ENCODE data around the gene R3HCC1L.

The R3HCC1L gene

GRCh38 chr10:98235846-98236245, 101.4 kb downstream of the R3HCC1L start:
- DNase-seq (ENCODE audit: low read depth), result no peak

- DNase-seq (ENCODE audit: low read depth), result no peak
Measured at GRCh38 chr10:98236862-98237261, 102.4 kb downstream of the R3HCC1L start.

- no peak for DNase-seq (ENCODE audit: low read depth)
Measured at GRCh38 chr10:98238391-98238790, 103.9 kb downstream of the R3HCC1L start.

- DNase-seq (ENCODE audit: low read depth), result no peak
Measured at GRCh38 chr10:98240524-98240923, 106.1 kb downstream of the R3HCC1L start.

GRCh38 chr10:98242823-98243222, 108.4 kb downstream of the R3HCC1L start:
- no peak for DNase-seq (ENCODE audit: low read depth)

- no peak for DNase-seq (ENCODE audit: low read depth)
Measured at GRCh38 chr10:98244141-98244540, 109.7 kb downstream of the R3HCC1L start.

- DNase-seq (ENCODE audit: low read depth), result no peak
Measured at GRCh38 chr10:98244586-98244985, 110.1 kb downstream of the R3HCC1L start.

GRCh38 chr10:98246911-98247805, 112.7 kb downstream of the R3HCC1L start:
- DNase-seq (ENCODE audit: low read depth), result no peak

- no peak for DNase-seq (ENCODE audit: low read depth)
Measured at GRCh38 chr10:98248018-98248417, 113.6 kb downstream of the R3HCC1L start.

- DNase-seq (ENCODE audit: low read depth), result no peak
Measured at GRCh38 chr10:98249134-98249533, 114.7 kb downstream of the R3HCC1L start.

GRCh38 chr10:98251399-98251798, 116.9 kb downstream of the R3HCC1L start:
- DNase-seq (ENCODE audit: low read depth), result no peak

- no peak for DNase-seq (ENCODE audit: low read depth)
Measured at GRCh38 chr10:98252464-98252863, 118.0 kb downstream of the R3HCC1L start.

GRCh38 chr10:98253499-98253898, 119.0 kb downstream of the R3HCC1L start:
- no peak for DNase-seq (ENCODE audit: low read depth)

GRCh38 chr10:98254234-98254974, 119.9 kb downstream of the R3HCC1L start:
- DNase-seq (ENCODE audit: low read depth), result no peak

- DNase-seq (ENCODE audit: low read depth), result no peak
Measured at GRCh38 chr10:98255146-98255877, 120.9 kb downstream of the R3HCC1L start.

GRCh38 chr10:98256692-98257091, 122.2 kb downstream of the R3HCC1L start:
- DNase-seq (ENCODE audit: low read depth), result no peak

GRCh38 chr10:98257198-98257597, 122.7 kb downstream of the R3HCC1L start:
- no peak for DNase-seq (ENCODE audit: low read depth)

GRCh38 chr10:98257961-98258360, 123.5 kb downstream of the R3HCC1L start:
- no peak for DNase-seq (ENCODE audit: low read depth)

- no peak for DNase-seq (ENCODE audit: low read depth)
Measured at GRCh38 chr10:98258683-98259454, 124.4 kb downstream of the R3HCC1L start.

- no peak for DNase-seq (ENCODE audit: low read depth)
Measured at GRCh38 chr10:98259606-98260315, 125.3 kb downstream of the R3HCC1L start.

- no peak for DNase-seq (ENCODE audit: low read depth)
Measured at GRCh38 chr10:98260350-98260749, 125.9 kb downstream of the R3HCC1L start.

Data from stimulated activated CD8-positive, alpha-beta memory T cell treated with anti-CD3 and anti-CD28 coated beads, Interleukin-15, amount 100 ng/mL, for 1 hour (primary cell).